Measurements from ENCODE around the gene ABHD11. TPM values are rescaled to one million over a fixed set of nuclear protein-coding genes. Genes with fewer than 3 reads are reported as not detected.

Gene ABHD11
- total RNA-seq, 1 experiment from 2014 or later: 74.4 TPM

DNA sequence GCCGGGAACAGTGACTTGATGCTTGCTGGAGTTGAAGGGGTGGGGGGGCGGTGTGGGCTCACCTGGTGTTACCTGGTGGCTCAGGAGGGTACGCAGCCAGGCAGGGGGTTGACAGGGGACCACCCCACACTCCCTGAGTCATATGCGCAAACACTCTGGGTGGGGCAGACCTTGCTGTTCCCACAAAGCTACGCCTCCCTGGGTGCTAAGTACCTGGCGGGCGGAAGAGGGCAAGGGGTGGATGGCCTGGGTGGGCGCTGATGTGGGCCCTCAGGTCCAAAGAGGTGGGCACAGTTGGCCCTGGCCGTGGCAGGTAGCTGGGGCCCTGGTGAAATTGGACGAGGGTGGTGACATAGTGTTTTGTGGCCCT, 33.1 kb downstream of the ABHD11 start:
- peaks cover 27% of the 10 kb centered on the region; the same call in 1 of the 2 replicates for H3K36me3 ChIP-seq (ENCODE audit: low read depth)
- no peak for TF ChIP-seq EZH2 (IDR thresholded peaks at IDR 0.05; ENCODE audit: low read depth)
- TF ChIP-seq, protein P1, sequence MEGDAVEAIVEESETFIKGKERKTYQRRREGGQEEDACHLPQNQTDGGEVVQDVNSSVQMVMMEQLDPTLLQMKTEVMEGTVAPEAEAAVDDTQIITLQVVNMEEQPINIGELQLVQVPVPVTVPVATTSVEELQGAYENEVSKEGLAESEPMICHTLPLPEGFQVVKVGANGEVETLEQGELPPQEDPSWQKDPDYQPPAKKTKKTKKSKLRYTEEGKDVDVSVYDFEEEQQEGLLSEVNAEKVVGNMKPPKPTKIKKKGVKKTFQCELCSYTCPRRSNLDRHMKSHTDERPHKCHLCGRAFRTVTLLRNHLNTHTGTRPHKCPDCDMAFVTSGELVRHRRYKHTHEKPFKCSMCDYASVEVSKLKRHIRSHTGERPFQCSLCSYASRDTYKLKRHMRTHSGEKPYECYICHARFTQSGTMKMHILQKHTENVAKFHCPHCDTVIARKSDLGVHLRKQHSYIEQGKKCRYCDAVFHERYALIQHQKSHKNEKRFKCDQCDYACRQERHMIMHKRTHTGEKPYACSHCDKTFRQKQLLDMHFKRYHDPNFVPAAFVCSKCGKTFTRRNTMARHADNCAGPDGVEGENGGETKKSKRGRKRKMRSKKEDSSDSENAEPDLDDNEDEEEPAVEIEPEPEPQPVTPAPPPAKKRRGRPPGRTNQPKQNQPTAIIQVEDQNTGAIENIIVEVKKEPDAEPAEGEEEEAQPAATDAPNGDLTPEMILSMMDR (conservative IDR thresholded peaks at IDR 0.05): no peak
- H3K27me3 ChIP-seq (ENCODE audit: insufficient read depth, low read depth): no peaks in the 10 kb centered on the region
- H3K79me2 ChIP-seq (ENCODE audit: low read depth): peaks cover 27% of the 10 kb centered on the region
- H3K4me2 ChIP-seq: peak overlapping the region; percentile 76
- intact Hi-C loops (cut with micrococcal nuclease; ENCODE audit: unreplicated experiment): no loop called here
- H3K27ac ChIP-seq: peak overlapping the region; percentile 85
- BruUV-seq (replicated peaks): no TSS peak
- no peak overlapping the region for H3K4me3 ChIP-seq
- peaks cover 81% of the 10 kb centered on the region for H3F3A ChIP-seq (ENCODE audit: insufficient read depth, low read depth)
- H3K4me1 ChIP-seq (replicated peaks; ENCODE audit: insufficient read depth): peaks cover 34% of the 10 kb centered on the region
- no peaks in the 10 kb centered on the region for H3K9me3 ChIP-seq (ENCODE audit: insufficient read depth, low read depth)
- H3K9me2 ChIP-seq (ENCODE audit: insufficient read depth): no peaks in the 10 kb centered on the region
- POLR2A ChIA-PET (ENCODE audit: unreplicated experiment): no interaction called here
- CTCF ChIA-PET: interaction anchor here (0.6 to 0.8 kb wide), 2 partner anchors 15 to 243 kb away, joined by 3 to 33 read pairs; no protein-coding TSS in a partner anchor
- H2AFZ ChIP-seq: no peak overlapping the region
- H4K20me1 ChIP-seq (ENCODE audit: insufficient read depth): peaks cover 22% of the 10 kb centered on the region
- peak; percentile 33 to 46 for DNase-seq

DNA sequence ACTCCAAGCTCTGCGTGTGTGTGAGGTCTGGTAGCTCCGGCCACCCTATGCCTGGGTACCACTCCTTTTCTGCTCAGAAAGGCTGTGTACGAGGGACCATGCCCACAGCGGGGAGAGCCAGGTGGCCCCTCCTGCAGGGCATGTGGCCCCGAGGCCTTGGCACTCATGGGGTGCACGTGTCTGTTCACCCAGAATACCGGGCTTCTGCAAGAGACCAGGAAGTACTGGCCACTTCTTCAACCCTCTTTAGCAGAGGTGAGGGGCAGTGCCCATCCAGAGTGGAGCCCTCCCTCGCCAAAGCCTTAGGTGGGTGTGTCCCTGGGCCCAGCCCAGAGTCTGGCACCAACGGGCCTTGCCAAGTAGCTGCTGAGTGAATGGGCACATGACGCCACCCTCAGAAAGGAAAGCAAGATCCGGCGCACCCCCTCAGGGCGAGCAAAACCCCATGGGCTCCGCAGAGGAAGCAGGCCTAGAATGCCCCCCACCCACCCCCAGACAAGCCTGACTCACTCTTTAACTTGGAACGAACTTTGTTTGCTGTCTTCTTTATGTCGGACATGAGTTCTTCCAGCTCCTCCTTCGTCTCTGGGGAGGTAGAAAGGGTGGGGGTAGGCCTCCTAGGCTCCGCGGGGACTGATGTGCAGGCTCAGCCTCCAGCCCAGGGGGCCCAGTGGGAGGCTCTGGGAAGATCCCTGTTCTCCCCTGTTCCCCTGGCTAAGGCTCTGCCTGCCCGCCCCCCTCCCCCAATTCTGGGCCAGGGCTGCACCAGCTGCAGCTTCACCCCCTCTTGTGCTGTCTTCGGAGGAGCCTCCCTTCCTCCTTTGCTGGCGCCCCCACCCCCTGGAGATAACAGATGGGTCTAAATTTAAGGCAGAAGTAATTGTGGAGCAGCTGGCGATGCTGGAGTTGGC, 33.7 kb downstream of the ABHD11 start:
- peaks cover 21% of the 10 kb centered on the region for H3K79me2 ChIP-seq (ENCODE audit: low read depth)
- H3K4me3 ChIP-seq: no peak overlapping the region
- H2AFZ ChIP-seq: no peak overlapping the region
- H3K36me3 ChIP-seq (ENCODE audit: low read depth): peaks cover 27% of the 10 kb centered on the region; the same call in 1 of the 2 replicates
- no peaks in the 10 kb centered on the region for H3K9me2 ChIP-seq (ENCODE audit: insufficient read depth)
- TF ChIP-seq, protein P1 (conservative IDR thresholded peaks at IDR 0.05): no peak
- TF ChIP-seq EZH2 (IDR thresholded peaks at IDR 0.05; ENCODE audit: low read depth): no peak
- H3F3A ChIP-seq (ENCODE audit: insufficient read depth, low read depth): peaks cover 78% of the 10 kb centered on the region
- peak; percentile 46 to 91 for DNase-seq
- peak overlapping the region; percentile 85 for H3K27ac ChIP-seq
- BruUV-seq (replicated peaks): no TSS peak
- peaks cover 16% of the 10 kb centered on the region; the same call in 1 of the 2 replicates for H4K20me1 ChIP-seq (ENCODE audit: insufficient read depth)
- H3K4me2 ChIP-seq: peak overlapping the region; percentile 76; the same call in 1 of the 2 replicates
- ChIA-PET POLR2A (ENCODE audit: unreplicated experiment) (interaction anchor here (0.5 to 0.6 kb wide), 5 partner anchors 13 to 127 kb away, joined by 3 to 17 read pairs (median 4); partner anchors contain the start of gene TBL2), CTCF (interaction anchor here (0.6 to 0.8 kb wide), 3 partner anchors 15 to 242 kb away, joined by 3 to 33 read pairs (median 3); no protein-coding TSS in a partner anchor)
- H3K4me1 ChIP-seq (replicated peaks; ENCODE audit: insufficient read depth): peaks cover 34% of the 10 kb centered on the region
- intact Hi-C loops (cut with micrococcal nuclease; ENCODE audit: unreplicated experiment): no loop called here
- no peaks in the 10 kb centered on the region for H3K27me3 ChIP-seq (ENCODE audit: insufficient read depth, low read depth)
- no peaks in the 10 kb centered on the region for H3K9me3 ChIP-seq (ENCODE audit: insufficient read depth, low read depth)

DNA sequence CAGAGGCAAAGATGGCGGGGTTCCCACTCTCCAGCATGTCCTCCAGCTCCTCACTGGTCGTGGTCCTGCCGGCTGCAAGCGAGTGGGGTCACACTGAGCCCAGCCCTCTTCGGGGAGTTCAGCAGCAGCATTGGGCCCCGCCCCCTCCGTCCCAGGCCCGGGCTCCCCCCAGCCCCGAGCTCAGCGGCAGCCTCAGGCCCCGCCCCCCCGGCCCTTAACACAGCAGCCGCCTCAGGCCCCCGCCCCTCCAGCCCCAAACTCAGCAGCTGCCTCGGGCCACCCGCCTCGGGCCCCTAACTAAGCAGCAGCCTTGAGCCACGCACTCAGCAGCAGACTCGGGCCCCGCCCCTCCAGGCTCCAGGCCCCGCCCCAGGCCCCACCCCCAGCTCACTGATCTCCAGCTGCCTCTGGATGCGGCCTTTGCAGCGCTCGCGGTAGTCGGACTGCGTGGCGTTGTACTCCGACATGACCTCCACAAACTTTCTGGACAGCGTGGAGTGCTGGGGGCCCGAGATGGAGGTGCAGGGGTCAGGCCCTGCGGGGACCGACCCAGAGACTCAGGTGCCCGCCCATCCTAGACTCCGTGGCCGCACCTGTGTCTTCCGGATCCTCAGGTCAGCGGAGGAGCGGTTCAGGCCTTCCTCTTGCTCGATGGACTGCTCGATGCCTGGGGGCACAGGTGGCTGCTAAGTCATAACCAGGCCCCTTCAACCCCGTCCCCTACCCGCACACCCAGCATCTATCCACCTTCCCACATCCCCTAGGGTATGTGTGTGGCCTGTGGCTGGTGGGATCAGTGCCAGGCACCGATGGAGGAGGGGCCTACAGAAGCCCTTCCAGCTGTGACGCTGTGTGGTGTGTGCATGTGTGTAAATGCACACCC, 34.6 kb downstream of the ABHD11 start:
- H3K4me2 ChIP-seq: no peak overlapping the region
- DNase-seq: peak in 1 of 2 experiments; percentile 15
- peaks cover 80% of the 10 kb centered on the region for H3F3A ChIP-seq (ENCODE audit: insufficient read depth, low read depth)
- H3K9me3 ChIP-seq (ENCODE audit: insufficient read depth, low read depth): no peaks in the 10 kb centered on the region
- no peak overlapping the region for H2AFZ ChIP-seq
- H3K27me3 ChIP-seq (ENCODE audit: insufficient read depth, low read depth): no peaks in the 10 kb centered on the region
- ChIA-PET POLR2A (ENCODE audit: unreplicated experiment) (interaction anchor here (0.5 to 0.6 kb wide), 2 partner anchors 21 to 59 kb away, joined by 3 to 4 read pairs; no protein-coding TSS in a partner anchor), CTCF (no interaction called here)
- no peak overlapping the region for H3K4me3 ChIP-seq
- TF ChIP-seq EZH2 (IDR thresholded peaks at IDR 0.05; ENCODE audit: low read depth): no peak
- TF ChIP-seq, protein P1 (conservative IDR thresholded peaks at IDR 0.05): no peak
- H3K27ac ChIP-seq: no peak overlapping the region
- no TSS peak for BruUV-seq (replicated peaks)
- no peaks in the 10 kb centered on the region for H3K9me2 ChIP-seq (ENCODE audit: insufficient read depth)
- 0 out of 2 replicates have a peak, but pooled peaks cover 18% of the 10 kb centered on the region for H4K20me1 ChIP-seq (ENCODE audit: insufficient read depth)
- peaks cover 34% of the 10 kb centered on the region for H3K4me1 ChIP-seq (replicated peaks; ENCODE audit: insufficient read depth)
- H3K79me2 ChIP-seq (ENCODE audit: low read depth): peaks cover 12% of the 10 kb centered on the region
- intact Hi-C loops (cut with micrococcal nuclease; ENCODE audit: unreplicated experiment): no loop called here
- H3K36me3 ChIP-seq (ENCODE audit: low read depth): peaks cover 27% of the 10 kb centered on the region; the same call in 1 of the 2 replicates

Measured in PC-9 (cell line).